Endothelial cell of umbilical vein (primary cell): Measurements from ENCODE around the gene KRTAP10-7. TPM values are rescaled to one million over a fixed set of nuclear protein-coding genes. Genes with fewer than 3 reads are reported as not detected.

Experiments used
- BruUV-seq: library from RNA; stranded (reverse); fragments of 400-500 nt; replicated peaks from 2 replicates; lab custom pipeline; 2021; lab: Mats Ljungman, UMichigan
- CTCF ChIA-PET: fragments of 300-600, 350-600 bp; sonication (Branson Sonifier 250); formaldehyde crosslinking; loops from one replicate; lab custom pipeline; 2021; ENCODE audit warnings: antibody characterized with exemption, inconsistent platforms; lab: Charles Lee
- POLR2A ChIA-PET: fragments of 300-600, 350-600 bp; sonication (Branson Sonifier 250); formaldehyde crosslinking; loops from one replicate; lab custom pipeline; 2021; ENCODE audit warnings: antibody characterized with exemption, inconsistent platforms; lab: Charles Lee
- DNase-seq: peaks from one replicate; pipeline ENCODE4 v3.0.0-alpha.2; 2011; ENCODE audit warnings: low read depth, low spot score
- FAIRE-seq: peaks from 2 replicates; lab custom pipeline; 2011; peaks lifted over from hg19 to GRCh38; lab: Jason Lieb, UNC
- H2AFZ ChIP-seq: 2 replicates; pipeline ENCODE4 v1.6.0; 2012; ENCODE audit warnings: low read depth, low read length, control low read depth, inconsistent platforms
- H3K27ac ChIP-seq: 2 replicates; pipeline ENCODE4 v1.5.1; 2011; ENCODE audit warnings: low read depth, mild to moderate bottlenecking, control low read depth, low read length, moderate library complexity; ENCODE audit not compliant: insufficient read depth
- H3K27me3 ChIP-seq, 2 experiments: 2 replicates each; pipeline versions ENCODE4 v1.6.0 to v1.6.1; 2011; ENCODE audit warnings: low read length in 2 of 2, mixed read lengths in 1 of 2; ENCODE audit not compliant: control insufficient read depth in 2 of 2, insufficient read depth in 2 of 2
- H3K36me3 ChIP-seq, 2 experiments: 2 replicates in 1 of 2; 3 replicates in 1 of 2; pipeline ENCODE4 v1.5.1; 2011; ENCODE audit warnings: low read length in 2 of 2, mild to moderate bottlenecking in 1 of 2, moderate library complexity in 1 of 2; ENCODE audit not compliant: control insufficient read depth in 2 of 2, insufficient read depth in 2 of 2; ENCODE audit errors: extremely low read depth in 1 of 2
- H3K4me1 ChIP-seq: 3 replicates; pipeline ENCODE4 v1.5.1; 2011; ENCODE audit warnings: mild to moderate bottlenecking, low read length; ENCODE audit not compliant: control insufficient read depth, insufficient read depth; ENCODE audit errors: extremely low read depth
- H3K4me2 ChIP-seq: 2 replicates; pipeline ENCODE4 v1.6.1; 2011; ENCODE audit warnings: low read length, control low read depth, mixed read lengths; ENCODE audit not compliant: insufficient read depth
- H3K4me3 ChIP-seq, 3 experiments: fragments of 200-600 bp in 1 of 3; sonication (generic), shearing (Covaris generic) in 1 of 3; replicated peaks in 1 of 3; 2 replicates each; pipeline ENCODE4 v1.5.1; 2011 to 2016; ENCODE audit warnings: control low read depth in 3 of 3, low read length in 3 of 3, mild to moderate bottlenecking in 2 of 3, inconsistent platforms in 1 of 3, low read depth in 1 of 3, moderate library complexity in 1 of 3; ENCODE audit not compliant: insufficient read depth in 1 of 3
- H3K79me2 ChIP-seq: 2 replicates; pipeline ENCODE4 v1.6.0; 2012; ENCODE audit warnings: low read length, inconsistent platforms; ENCODE audit not compliant: control insufficient read depth, insufficient read depth
- H3K9ac ChIP-seq: replicated peaks from 2 replicates; pipeline ENCODE3; 2011; ENCODE audit warnings: low read length, control low read depth; ENCODE audit not compliant: insufficient read depth; ENCODE audit errors: extremely low read depth
- H3K9me1 ChIP-seq: replicated peaks from 3 replicates; pipeline ENCODE4 v1.6.0; 2011; ENCODE audit warnings: mild to moderate bottlenecking, low read length; ENCODE audit not compliant: control insufficient read depth, insufficient read depth; ENCODE audit errors: extremely low read depth
- H3K9me3 ChIP-seq: replicated peaks from 2 replicates; pipeline ENCODE4 v1.5.1; 2012; ENCODE audit warnings: low read length, inconsistent platforms; ENCODE audit not compliant: control insufficient read depth, insufficient read depth
- H4K20me1 ChIP-seq: replicated peaks from 2 replicates; pipeline ENCODE3; 2011; ENCODE audit warnings: mild to moderate bottlenecking, low read length; ENCODE audit not compliant: control insufficient read depth, insufficient read depth; ENCODE audit errors: extremely low read depth
- EZH2 ChIP-seq: IDR thresholded peaks from 2 replicates; pipeline ENCODE4 v1.6.1; 2012; ENCODE audit warnings: borderline replicate concordance, low read depth, mild to moderate bottlenecking, moderate library complexity, low read length, inconsistent platforms; ENCODE audit not compliant: severe bottlenecking
- FOS ChIP-seq: IDR thresholded peaks from 2 replicates; pipeline ENCODE4 v1.6.1; 2011; ENCODE audit warnings: mild to moderate bottlenecking, low read length, moderate library complexity, borderline replicate concordance; ENCODE audit not compliant: insufficient read depth
- GATA2 ChIP-seq: IDR thresholded peaks from 2 replicates; pipeline ENCODE4 v1.7.0; 2011; ENCODE audit warnings: low read depth, mild to moderate bottlenecking, moderate library complexity, mixed read lengths, low read length; ENCODE audit not compliant: insufficient read length, insufficient read depth
- MYC ChIP-seq: IDR thresholded peaks from one replicate; pipeline ENCODE4 v1.6.1; 2011; ENCODE audit warnings: mild to moderate bottlenecking, low read depth, low read length
- POLR2A ChIP-seq: IDR thresholded peaks from 2 replicates; pipeline ENCODE4 v1.6.1; 2012; ENCODE audit warnings: low read depth, mild to moderate bottlenecking, control low read depth, low read length
- POLR2AphosphoS5 ChIP-seq: IDR thresholded peaks from 2 replicates; pipeline ENCODE4 v1.6.1; 2012; ENCODE audit warnings: low read depth, mild to moderate bottlenecking, control low read depth, low read length, moderate library complexity; ENCODE audit not compliant: insufficient read depth
- dilution Hi-C: fragments of 300-500 bp; cut with MboI; formaldehyde crosslinking; loops from one replicate; pipeline ENCODE4 v1.15.0; 2019; ENCODE audit warnings: low sequenced_read_pairs; ENCODE audit not compliant: extremely low pct_ligation_motif_present
- intact Hi-C: fragments of 100-400 bp; cut with micrococcal nuclease; formaldehyde crosslinking; loops from one replicate; pipeline ENCODE4 v1.10.0; 2022
- polyA plus RNA-seq, 4 experiments: library from polyadenylated mRNA; depleted of rRNA in 3 of 4; stranded (reverse) in 3 of 4; unstranded in 1 of 4; fragments of >200 nt; gene quantifications; 2 replicates each; pipeline versions ENCODE4 v1.2.1 to v1.2.3, GENCODE V29; 2011 to 2012; ENCODE audit warnings: missing spikeins in 1 of 4
- total RNA-seq: library from RNA; stranded (reverse); gene quantifications from 2 replicates; pipeline ENCODE4 v1.2.3, GENCODE V29; 2021
- TF ChIP-seq, protein P1 (sequence below), 2 donors: IDR thresholded peaks; 1 replicate in 1 of 2; 2 replicates in 1 of 2; pipeline ENCODE4 v1.5.1; 2011; ENCODE audit warnings: low read length in 2 of 2, mild to moderate bottlenecking in 2 of 2, moderate library complexity in 2 of 2, control low read depth in 1 of 2, inconsistent platforms in 1 of 2, low read depth in 1 of 2; ENCODE audit not compliant: insufficient read depth in 1 of 2; ENCODE audit errors: extremely low read depth in 1 of 2

KRTAP10-7 gene
- total and polyA plus RNA-seq, 2 donors (not counting 3 experiments of a cell fraction or from before 2014, with no cell fraction given), result not detected

- no TSS peak for BruUV-seq
- H3K27ac ChIP-seq, result no peak overlapping the region
- H3K9me1 ChIP-seq, result no peaks in the 10 kb centered on the region
- no peaks in the 10 kb centered on the region for H3K79me2 ChIP-seq
- no peaks in the 10 kb centered on the region for H3K4me1 ChIP-seq
- no peak for TF ChIP-seq POLR2A
- no peak for TF ChIP-seq GATA2
- no peak for TF ChIP-seq EZH2
- TF ChIP-seq POLR2AphosphoS5, result no peak
- TF ChIP-seq FOS, result no peak
- TF ChIP-seq, protein P1, sequence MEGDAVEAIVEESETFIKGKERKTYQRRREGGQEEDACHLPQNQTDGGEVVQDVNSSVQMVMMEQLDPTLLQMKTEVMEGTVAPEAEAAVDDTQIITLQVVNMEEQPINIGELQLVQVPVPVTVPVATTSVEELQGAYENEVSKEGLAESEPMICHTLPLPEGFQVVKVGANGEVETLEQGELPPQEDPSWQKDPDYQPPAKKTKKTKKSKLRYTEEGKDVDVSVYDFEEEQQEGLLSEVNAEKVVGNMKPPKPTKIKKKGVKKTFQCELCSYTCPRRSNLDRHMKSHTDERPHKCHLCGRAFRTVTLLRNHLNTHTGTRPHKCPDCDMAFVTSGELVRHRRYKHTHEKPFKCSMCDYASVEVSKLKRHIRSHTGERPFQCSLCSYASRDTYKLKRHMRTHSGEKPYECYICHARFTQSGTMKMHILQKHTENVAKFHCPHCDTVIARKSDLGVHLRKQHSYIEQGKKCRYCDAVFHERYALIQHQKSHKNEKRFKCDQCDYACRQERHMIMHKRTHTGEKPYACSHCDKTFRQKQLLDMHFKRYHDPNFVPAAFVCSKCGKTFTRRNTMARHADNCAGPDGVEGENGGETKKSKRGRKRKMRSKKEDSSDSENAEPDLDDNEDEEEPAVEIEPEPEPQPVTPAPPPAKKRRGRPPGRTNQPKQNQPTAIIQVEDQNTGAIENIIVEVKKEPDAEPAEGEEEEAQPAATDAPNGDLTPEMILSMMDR (IDR thresholded peaks at IDR 0.05; ENCODE audit: extremely low read depth in 1 of 2, insufficient read depth in 1 of 2, low read depth in 1 of 2, low read length in 2 of 2), result no peak
- TF ChIP-seq MYC, result no peak
- no peak overlapping the region for H3K4me3 ChIP-seq
- H3K27me3 ChIP-seq, result peaks cover 0 to 3% of the 10 kb centered on the region in 2 experiments
- H3K36me3 ChIP-seq, result no peaks in the 10 kb centered on the region
- no peaks in the 10 kb centered on the region for H4K20me1 ChIP-seq
- FAIRE-seq (no peak), DNase-seq (no peak)
- no peaks in the 10 kb centered on the region for H3K9me3 ChIP-seq
- ChIA-PET POLR2A (no interaction called here), CTCF (no interaction called here)
- H2AFZ ChIP-seq, result no peak overlapping the region
- no peak overlapping the region for H3K9ac ChIP-seq
- intact Hi-C loops (no loop called here), dilution Hi-C loops (no loop called here)
- H3K4me2 ChIP-seq, result no peak overlapping the region
Observed at GRCh38 chr21:44555200-44555875, 45.1 kb upstream of the KRTAP10-7 start.
